ENCODE results near the gene DLGAP1.
"Not testable (repeated sequence)": the region's sequence is repeated elsewhere in the genome, so short reads cannot be mapped to it uniquely, and the experiment has no call there.

DNA sequence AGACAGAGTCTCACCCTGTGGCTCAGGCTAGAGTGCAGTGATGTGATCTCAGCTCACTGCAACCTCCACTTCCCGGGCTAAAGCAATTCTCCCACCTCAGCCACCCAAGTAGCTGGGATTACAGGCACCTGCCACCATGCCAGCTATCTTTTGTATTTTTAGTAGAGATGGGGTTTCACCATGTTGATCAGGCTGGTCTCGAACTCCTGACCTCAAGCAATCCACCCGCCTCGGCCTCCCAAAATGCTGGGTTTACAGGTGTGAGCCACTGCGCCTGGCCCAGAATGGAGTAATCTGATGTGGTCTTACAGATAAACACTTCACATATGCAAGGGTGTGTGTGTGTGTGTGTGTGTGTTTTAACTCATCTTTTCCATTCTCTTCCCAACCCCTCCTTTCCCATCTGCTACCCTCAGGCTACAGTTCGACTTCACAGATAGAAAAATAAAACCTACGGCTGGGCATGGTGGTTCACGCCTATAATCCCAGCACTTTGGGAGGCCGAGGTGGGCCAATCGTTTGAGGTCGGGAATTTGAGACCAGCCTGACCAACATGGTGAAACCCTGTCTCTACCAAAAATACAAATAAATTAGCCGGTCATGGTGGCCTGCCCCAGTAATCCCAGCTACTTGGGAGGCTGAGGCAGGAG, 853.9 kb downstream of the DLGAP1 start:
- TF ChIP-seq, protein P1, sequence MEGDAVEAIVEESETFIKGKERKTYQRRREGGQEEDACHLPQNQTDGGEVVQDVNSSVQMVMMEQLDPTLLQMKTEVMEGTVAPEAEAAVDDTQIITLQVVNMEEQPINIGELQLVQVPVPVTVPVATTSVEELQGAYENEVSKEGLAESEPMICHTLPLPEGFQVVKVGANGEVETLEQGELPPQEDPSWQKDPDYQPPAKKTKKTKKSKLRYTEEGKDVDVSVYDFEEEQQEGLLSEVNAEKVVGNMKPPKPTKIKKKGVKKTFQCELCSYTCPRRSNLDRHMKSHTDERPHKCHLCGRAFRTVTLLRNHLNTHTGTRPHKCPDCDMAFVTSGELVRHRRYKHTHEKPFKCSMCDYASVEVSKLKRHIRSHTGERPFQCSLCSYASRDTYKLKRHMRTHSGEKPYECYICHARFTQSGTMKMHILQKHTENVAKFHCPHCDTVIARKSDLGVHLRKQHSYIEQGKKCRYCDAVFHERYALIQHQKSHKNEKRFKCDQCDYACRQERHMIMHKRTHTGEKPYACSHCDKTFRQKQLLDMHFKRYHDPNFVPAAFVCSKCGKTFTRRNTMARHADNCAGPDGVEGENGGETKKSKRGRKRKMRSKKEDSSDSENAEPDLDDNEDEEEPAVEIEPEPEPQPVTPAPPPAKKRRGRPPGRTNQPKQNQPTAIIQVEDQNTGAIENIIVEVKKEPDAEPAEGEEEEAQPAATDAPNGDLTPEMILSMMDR (IDR thresholded peaks at IDR 0.05) = not testable (repeated sequence)
- TF ChIP-seq ZFX (IDR thresholded peaks at IDR 0.05; ENCODE audit: borderline replicate concordance) = not testable (repeated sequence)
